H9 (cell line): ENCODE measurements around the gene RAB3B. TPM values are rescaled to one million over a fixed set of nuclear protein-coding genes. Genes with fewer than 3 reads are reported as not detected.

Experiments
- DNase-seq: peaks from one replicate; pipeline ENCODE4 v3.0.0-alpha.2; 2017
- H2AFZ ChIP-seq: one replicate; pipeline ENCODE4 v1.6.1; 2013; ENCODE audit warnings: mild to moderate bottlenecking, low read length, control low read depth, moderate library complexity
- H2AK5ac ChIP-seq: 2 replicates; pipeline ENCODE4 v1.6.1; 2013; ENCODE audit warnings: low read length, control low read depth, mixed read lengths; ENCODE audit not compliant: insufficient read length
- H2BK120ac ChIP-seq: one replicate; pipeline ENCODE4 v1.6.1; 2013; ENCODE audit warnings: low read depth, mild to moderate bottlenecking, low read length, control low read depth, inconsistent platforms; ENCODE audit not compliant: poor library complexity, severe bottlenecking
- H2BK12ac ChIP-seq: 2 replicates; pipeline ENCODE4 v1.6.1; 2013; ENCODE audit warnings: low read length, control low read depth, mixed read lengths, low read depth; ENCODE audit not compliant: insufficient read length
- H2BK15ac ChIP-seq: 2 replicates; pipeline ENCODE4 v1.6.1; 2013; ENCODE audit warnings: low read depth, low read length, control low read depth
- H2BK20ac ChIP-seq: one replicate; pipeline ENCODE4 v1.6.1; 2013; ENCODE audit warnings: low read depth, mild to moderate bottlenecking, low read length, control low read depth, inconsistent platforms; ENCODE audit not compliant: poor library complexity, severe bottlenecking
- H2BK5ac ChIP-seq: 2 replicates; pipeline ENCODE4 v1.6.1; 2013; ENCODE audit warnings: low read length, control low read depth, mixed read lengths; ENCODE audit not compliant: insufficient read length
- H3K14ac ChIP-seq: 2 replicates; pipeline ENCODE4 v1.6.1; 2013; ENCODE audit warnings: low read length, control low read depth; ENCODE audit not compliant: insufficient read depth
- H3K18ac ChIP-seq: 2 replicates; pipeline ENCODE4 v1.6.1; 2013; ENCODE audit warnings: low read depth, mild to moderate bottlenecking, mixed read lengths, low read length, control low read depth; ENCODE audit not compliant: insufficient read length
- H3K23ac ChIP-seq: 2 replicates; pipeline ENCODE4 v1.6.1; 2013; ENCODE audit warnings: low read length, control low read depth, mixed read lengths, low read depth; ENCODE audit not compliant: insufficient read length
- H3K23me2 ChIP-seq: 2 replicates; pipeline ENCODE4 v1.6.1; 2013; ENCODE audit warnings: low read depth, mild to moderate bottlenecking, mixed read lengths, low read length, control low read depth; ENCODE audit not compliant: insufficient read length, poor library complexity, severe bottlenecking
- H3K27ac ChIP-seq: 2 replicates; pipeline ENCODE4 v1.5.1; 2013; ENCODE audit warnings: low read length, control low read depth, mixed read lengths, low read depth; ENCODE audit not compliant: insufficient read length
- H3K27me3 ChIP-seq: 2 replicates; pipeline ENCODE4 v1.6.1; 2013; ENCODE audit warnings: low read length, control low read depth, inconsistent platforms; ENCODE audit not compliant: insufficient read depth
- H3K4ac ChIP-seq: 2 replicates; pipeline ENCODE4 v1.6.1; 2013; ENCODE audit warnings: low read depth, mild to moderate bottlenecking, control low read depth, inconsistent platforms, low read length, moderate library complexity
- H3K4me1 ChIP-seq: 2 replicates; pipeline ENCODE4 v1.6.1; 2013; ENCODE audit warnings: low read length, control low read depth, inconsistent platforms; ENCODE audit not compliant: insufficient read depth
- H3K4me2 ChIP-seq: 2 replicates; pipeline ENCODE4 v1.6.1; 2013; ENCODE audit warnings: low read length, control low read depth, mixed read lengths; ENCODE audit not compliant: insufficient read length, insufficient read depth
- H3K56ac ChIP-seq: 2 replicates; pipeline ENCODE4 v1.6.1; 2013; ENCODE audit warnings: low read depth, mild to moderate bottlenecking, mixed read lengths, low read length, control low read depth; ENCODE audit not compliant: insufficient read length
- H3K79me1 ChIP-seq: 2 replicates; pipeline ENCODE4 v1.6.1; 2013; ENCODE audit warnings: low read depth, mild to moderate bottlenecking, moderate library complexity, low read length, control low read depth, inconsistent platforms; ENCODE audit not compliant: insufficient read depth, poor library complexity, severe bottlenecking
- H3K79me2 ChIP-seq: 2 replicates; pipeline ENCODE4 v1.6.1; 2013; ENCODE audit warnings: low read length, control low read depth, inconsistent platforms; ENCODE audit not compliant: insufficient read depth
- H3K9ac ChIP-seq: 2 replicates; pipeline ENCODE4 v1.6.1; 2013; ENCODE audit warnings: low read length, control low read depth, mixed read lengths; ENCODE audit not compliant: insufficient read length; ENCODE audit errors: extremely low read depth
- H3K9me3 ChIP-seq: one replicate; pipeline ENCODE4 v1.6.1; 2013; ENCODE audit warnings: low read depth, low read length, inconsistent platforms; ENCODE audit not compliant: control insufficient read depth
- H3T11ph ChIP-seq: one replicate; pipeline ENCODE4 v1.6.1; 2013; ENCODE audit warnings: mild to moderate bottlenecking, low read length, control low read depth, inconsistent platforms
- H4K20me1 ChIP-seq: one replicate; pipeline ENCODE4 v1.6.1; 2013; ENCODE audit not compliant: control insufficient read depth, insufficient read length, insufficient read depth
- H4K5ac ChIP-seq: 2 replicates; pipeline ENCODE4 v1.6.1; 2013; ENCODE audit warnings: low read depth, mild to moderate bottlenecking, mixed read lengths, low read length, control low read depth; ENCODE audit not compliant: insufficient read length
- H4K8ac ChIP-seq: replicated peaks from 2 replicates; pipeline ENCODE4 v1.6.1; 2013; ENCODE audit warnings: low read length, control low read depth, mixed read lengths, low read depth; ENCODE audit not compliant: insufficient read length
- H4K91ac ChIP-seq: 2 replicates; pipeline ENCODE4 v1.6.1; 2013; ENCODE audit warnings: low read depth, mild to moderate bottlenecking, moderate library complexity, mixed read lengths, low read length, control low read depth; ENCODE audit not compliant: insufficient read length
- H3K27ac Mint-ChIP-seq, 3 experiments: 2 replicates in 2 of 3; 3 replicates in 1 of 3; pipeline ENCODE4 v1.8.0; 2020 to 2021; ENCODE audit warnings: mixed read lengths in 3 of 3, mild to moderate bottlenecking in 1 of 3, moderate library complexity in 1 of 3
- H3K27me3 Mint-ChIP-seq: 2 replicates; pipeline ENCODE4 v1.8.0; 2021; ENCODE audit warnings: low read depth, mild to moderate bottlenecking, moderate library complexity, mixed read lengths
- H3K36me3 Mint-ChIP-seq, 3 experiments: 2 replicates in 2 of 3; 3 replicates in 1 of 3; pipeline ENCODE4 v1.8.0; 2020 to 2021; ENCODE audit warnings: low read depth in 3 of 3, mixed read lengths in 3 of 3; ENCODE audit not compliant: insufficient read depth in 1 of 3
- H3K4me1 Mint-ChIP-seq, 2 experiments: 2 replicates each; pipeline ENCODE4 v1.8.0; 2020; ENCODE audit warnings: mixed read lengths in 2 of 2
- H3K4me3 Mint-ChIP-seq, 2 experiments: 2 replicates in 1 of 2; 3 replicates in 1 of 2; pipeline ENCODE4 v1.8.0; 2020 to 2021; ENCODE audit warnings: mild to moderate bottlenecking in 2 of 2, mixed read lengths in 2 of 2, moderate library complexity in 1 of 2
- H3K9me3 Mint-ChIP-seq, 2 experiments: 2 replicates in 1 of 2; 3 replicates in 1 of 2; pipeline ENCODE4 v1.8.0; 2020; ENCODE audit warnings: mild to moderate bottlenecking in 2 of 2, mixed read lengths in 2 of 2, moderate library complexity in 1 of 2
- WGBS: extraction: QIAGEN DNeasy Blood & Tissue Kit; methylation state at CpG from one replicate; pipeline ENCODE4 v1.1.7; 2013; ENCODE audit warnings: missing lambda C conversion rate, low lambda C conversion rate, mixed read lengths; ENCODE audit not compliant: insufficient read length; ENCODE audit errors: extremely low coverage; 5-methylcytosine and 5-hydroxymethylcytosine counted together
- total RNA-seq: library from RNA; stranded (reverse); gene quantifications from 2 replicates; pipeline ENCODE4 v1.2.1, GENCODE V29; 2021
- TF ChIP-seq, protein P1 (sequence below): fragments of 200-600 bp; sonication (generic); conservative IDR thresholded peaks from 3 replicates; pipeline ENCODE4 v1.8.0; 2021; ENCODE audit warnings: antibody characterized with exemption, mild to moderate bottlenecking

RAB3B gene
- total RNA-seq, 1 experiment from 2014 or later, result 30.6 TPM

- Histone ChIP-seq H2AFZ (no peak overlapping the region), H2BK5ac (no peak overlapping the region), H2AK5ac (no peak overlapping the region), H3K4me2 (no peak overlapping the region), H3K18ac (no peak overlapping the region), H3K9me3 (no peaks in the 10 kb centered on the region), H3K79me1 (no peaks in the 10 kb centered on the region), H3K27ac (no peak overlapping the region), H3K14ac (no peak overlapping the region), H2BK12ac (no peak overlapping the region), H3K4me1 (no peaks in the 10 kb centered on the region), H3K56ac (no peak overlapping the region), H3K23me2 (no peaks in the 10 kb centered on the region), H3T11ph (no peak overlapping the region), H2BK15ac (no peak overlapping the region), H2BK20ac (no peak overlapping the region), H4K5ac (no peak overlapping the region), H2BK120ac (no peak overlapping the region), H3K27me3 (no peaks in the 10 kb centered on the region), H4K20me1 (no peaks in the 10 kb centered on the region), H3K4ac (no peak overlapping the region), H4K8ac (no peak overlapping the region), H3K79me2 (no peaks in the 10 kb centered on the region), H3K23ac (no peak overlapping the region), H4K91ac (no peak overlapping the region), H3K9ac (no peak overlapping the region)
- no CpG with 5 or more reads among the region's 6 CpGs for WGBS
- H3K27ac Mint-ChIP-seq, result no peak overlapping the region
- H3K36me3 Mint-ChIP-seq, result peaks cover 0 to 2% (median 0%) of the 10 kb centered on the region in 3 experiments; a peak in 1 of 7 replicates
- no peak overlapping the region for H3K4me3 Mint-ChIP-seq
- H3K9me3 Mint-ChIP-seq, result peaks cover 3% of the 10 kb centered on the region in 2 experiments; a peak in 2 of 5 replicates
- H3K27me3 Mint-ChIP-seq, result peaks cover 9% of the 10 kb centered on the region
- H3K4me1 Mint-ChIP-seq, result peaks cover 4 to 6% of the 10 kb centered on the region in 2 experiments
- no peak for DNase-seq
- TF ChIP-seq, protein P1, sequence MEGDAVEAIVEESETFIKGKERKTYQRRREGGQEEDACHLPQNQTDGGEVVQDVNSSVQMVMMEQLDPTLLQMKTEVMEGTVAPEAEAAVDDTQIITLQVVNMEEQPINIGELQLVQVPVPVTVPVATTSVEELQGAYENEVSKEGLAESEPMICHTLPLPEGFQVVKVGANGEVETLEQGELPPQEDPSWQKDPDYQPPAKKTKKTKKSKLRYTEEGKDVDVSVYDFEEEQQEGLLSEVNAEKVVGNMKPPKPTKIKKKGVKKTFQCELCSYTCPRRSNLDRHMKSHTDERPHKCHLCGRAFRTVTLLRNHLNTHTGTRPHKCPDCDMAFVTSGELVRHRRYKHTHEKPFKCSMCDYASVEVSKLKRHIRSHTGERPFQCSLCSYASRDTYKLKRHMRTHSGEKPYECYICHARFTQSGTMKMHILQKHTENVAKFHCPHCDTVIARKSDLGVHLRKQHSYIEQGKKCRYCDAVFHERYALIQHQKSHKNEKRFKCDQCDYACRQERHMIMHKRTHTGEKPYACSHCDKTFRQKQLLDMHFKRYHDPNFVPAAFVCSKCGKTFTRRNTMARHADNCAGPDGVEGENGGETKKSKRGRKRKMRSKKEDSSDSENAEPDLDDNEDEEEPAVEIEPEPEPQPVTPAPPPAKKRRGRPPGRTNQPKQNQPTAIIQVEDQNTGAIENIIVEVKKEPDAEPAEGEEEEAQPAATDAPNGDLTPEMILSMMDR, result no peak
Observed at GRCh38 chr1:51898090-51898734, 92.3 kb downstream of the RAB3B start.
